CD4-positive, alpha-beta T cell treated with Interleukin-4 for 4 hours (primary cell): Measurements from ENCODE around the gene SSNA1.

Experiments used
- DNase-seq: peaks from one replicate; pipeline ENCODE4 v3.0.0-alpha.2; 2020

Gene SSNA1

GRCh38 chr9:137184881-137185660 is 3.4 kb upstream of the SSNA1 start:
- no peak for DNase-seq

DNA sequence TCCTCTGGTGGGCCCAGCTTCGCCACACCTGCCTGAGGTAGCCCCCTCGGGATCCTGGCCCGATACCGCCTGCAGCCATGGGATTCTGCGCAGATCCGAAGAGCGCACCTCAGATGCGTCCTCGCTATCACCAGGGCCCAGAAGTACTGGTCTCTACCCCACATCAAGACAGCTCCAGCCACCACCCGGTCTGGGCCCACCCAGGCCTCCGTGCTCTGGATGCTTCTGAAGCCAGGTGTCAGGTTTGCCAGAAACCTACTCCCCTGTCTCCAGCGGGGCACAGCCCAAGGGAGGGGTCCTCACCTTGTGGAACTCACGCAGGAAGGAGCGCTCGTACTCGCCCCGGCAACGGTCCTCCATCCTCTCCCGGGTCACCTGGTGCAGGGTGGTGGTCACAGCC is 2.6 kb upstream of the SSNA1 start:
- DNase-seq: no peak

GRCh38 chr9:137186385-137186784 is 2.1 kb upstream of the SSNA1 start:
- no peak for DNase-seq

GRCh38 chr9:137187386-137187785 is 1.1 kb upstream of the SSNA1 start:
- no peak for DNase-seq

DNA sequence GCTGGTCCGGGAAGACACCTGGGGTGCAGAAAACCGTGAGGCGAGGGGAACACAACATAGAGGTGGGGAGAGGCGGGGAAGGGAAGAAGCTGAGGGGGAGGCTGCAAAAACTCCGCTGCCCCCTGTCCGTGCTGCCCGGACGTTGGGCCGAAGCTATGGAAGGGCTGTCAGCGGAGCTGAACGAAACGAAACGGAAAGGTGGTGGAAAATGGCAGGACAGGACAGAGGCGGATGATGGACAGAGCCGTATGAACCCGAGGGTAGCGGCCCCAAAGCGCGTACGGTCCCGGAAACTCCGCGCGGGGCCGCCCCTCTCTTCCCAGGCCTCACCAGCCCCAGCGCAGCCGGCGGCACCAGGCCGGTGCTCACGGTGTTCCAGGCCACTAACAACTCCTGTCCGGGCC is 388 bp upstream of the SSNA1 start:
- DNase-seq: no peak

DNA sequence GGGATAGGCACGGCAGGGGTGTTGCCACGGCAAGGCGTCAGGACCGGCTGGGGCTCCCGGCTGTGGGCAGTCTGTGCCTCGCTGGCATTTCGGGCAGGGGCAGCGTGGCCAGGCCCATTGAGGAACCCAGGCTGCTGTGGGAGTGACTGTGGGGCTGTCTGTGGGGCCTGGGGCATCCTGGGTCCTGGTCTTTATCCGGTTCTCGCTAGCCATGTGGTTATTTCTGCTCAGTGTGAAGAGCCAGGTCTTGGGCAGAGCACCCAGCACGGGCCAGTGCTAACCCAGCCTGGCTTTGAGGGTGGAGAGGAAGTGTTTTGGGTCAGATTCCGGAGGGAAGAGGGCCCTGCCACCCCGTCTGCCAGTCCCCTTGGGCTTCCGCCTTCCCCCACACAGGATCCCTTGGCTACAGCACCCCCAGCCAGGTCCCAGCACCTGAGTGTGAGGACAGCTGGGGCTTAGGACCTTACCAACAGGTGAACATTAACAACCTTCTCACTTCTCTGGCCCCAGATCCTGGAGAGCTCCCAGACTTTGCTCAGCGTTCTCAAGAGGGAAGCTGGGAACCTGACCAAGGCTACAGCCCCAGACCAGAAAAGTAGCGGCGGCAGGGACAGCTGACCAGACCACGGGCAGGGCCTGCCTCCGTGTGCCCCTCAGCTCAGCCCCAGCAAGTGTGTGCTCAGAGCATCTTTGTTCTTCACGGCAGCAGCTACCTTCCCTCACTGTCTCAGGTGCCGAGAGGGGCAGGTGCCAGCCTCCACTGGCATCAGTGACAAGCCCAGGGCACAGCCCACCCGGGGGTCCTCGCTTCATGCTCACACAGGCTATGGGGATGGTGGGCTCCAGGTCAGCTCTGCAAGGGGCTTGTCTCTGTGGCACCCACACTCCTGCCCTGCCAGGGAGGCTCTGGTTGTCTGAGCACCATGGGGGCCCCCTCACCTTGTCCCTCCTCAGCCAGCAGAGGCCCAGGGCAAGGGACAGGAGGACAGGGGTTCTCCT is 1.1 kb downstream of the SSNA1 start:
- DNase-seq: no peak

- no peak for DNase-seq
These were observed 1.9 kb downstream of the SSNA1 start for GRCh38 chr9:137190315-137190856.

DNA sequence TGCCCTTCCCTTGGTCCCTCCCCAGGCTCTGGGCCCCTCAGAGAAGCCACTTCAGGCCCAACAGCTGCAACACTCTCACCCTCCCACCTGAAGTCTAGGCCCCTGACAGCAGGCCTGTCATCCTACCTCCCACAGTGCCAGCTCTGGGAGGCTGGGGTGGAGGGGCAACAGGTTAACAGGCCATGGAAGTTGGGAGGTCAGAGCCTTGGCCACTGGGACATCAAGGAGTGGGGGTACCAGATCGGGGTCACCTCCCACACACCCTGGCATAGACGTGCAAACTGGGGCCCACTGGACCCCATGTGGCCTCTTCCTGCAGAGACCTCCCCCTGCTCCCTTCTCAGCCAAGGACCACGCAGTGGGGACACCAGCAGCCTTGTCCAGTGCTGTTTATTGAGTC is 2.8 kb downstream of the SSNA1 start:
- DNase-seq: no peak

- DNase-seq: no peak
These were observed 3.4 kb downstream of the SSNA1 start for GRCh38 chr9:137191691-137192447.

DNA sequence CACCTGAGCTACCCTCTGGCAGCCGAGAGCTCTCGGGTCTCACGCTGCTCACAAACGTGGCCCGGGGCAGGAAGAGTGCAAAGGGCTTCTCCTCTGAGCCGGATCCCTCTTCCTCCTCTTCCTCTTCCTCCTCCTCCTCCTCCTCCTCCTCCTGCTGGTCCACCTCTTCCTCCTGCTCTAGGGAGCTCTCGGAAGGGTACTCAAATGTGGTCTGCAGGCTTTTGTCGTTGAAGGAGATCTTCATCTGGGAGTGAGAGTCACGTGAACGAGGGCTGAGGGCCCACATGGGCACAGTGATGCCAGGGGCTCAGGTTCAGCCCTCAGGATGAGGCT is 3.9 kb downstream of the SSNA1 start:
- no peak for DNase-seq

DNA sequence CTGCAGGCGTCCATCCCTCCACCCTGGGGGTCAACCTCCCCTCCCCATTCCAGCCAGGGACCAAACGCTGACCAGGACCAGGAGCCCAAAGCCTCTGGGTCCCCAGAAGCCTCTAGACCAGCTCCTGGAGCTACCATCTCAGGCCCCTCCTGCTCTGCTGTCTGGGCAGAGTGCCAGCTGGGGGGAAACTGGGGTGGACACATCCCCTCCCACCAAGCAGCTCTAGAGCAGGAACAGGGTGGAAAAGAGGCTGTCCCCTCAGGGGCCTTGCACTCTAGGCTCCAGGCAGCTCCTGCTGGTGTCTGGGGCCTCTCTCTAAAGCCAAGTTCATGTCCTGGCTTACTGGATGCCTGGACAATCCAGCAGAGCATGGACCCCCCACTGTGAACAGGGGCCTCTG is 4.4 kb downstream of the SSNA1 start:
- DNase-seq: no peak

GRCh38 chr9:137193771-137194170 is 5.3 kb downstream of the SSNA1 start:
- no peak for DNase-seq

DNA sequence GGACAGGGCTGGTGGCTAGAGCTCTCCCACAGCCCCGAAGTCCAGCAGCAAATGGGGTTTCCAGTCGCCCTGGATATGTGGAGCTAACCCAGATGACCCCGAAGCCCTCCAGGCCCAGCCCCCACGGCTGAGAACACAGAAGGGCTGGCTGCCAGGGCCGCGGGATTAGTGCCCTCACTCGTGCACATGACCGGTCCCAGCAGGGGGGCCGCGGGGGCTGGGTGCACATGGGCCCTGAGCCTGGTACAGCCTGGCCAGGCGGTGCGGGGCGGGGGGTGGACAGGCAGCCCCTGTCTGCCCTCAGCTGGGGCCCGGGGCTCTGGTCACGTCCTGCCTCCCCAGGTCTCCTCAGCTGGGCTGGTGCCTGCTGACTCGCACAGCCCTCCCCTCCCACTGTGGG is 5.9 kb downstream of the SSNA1 start:
- no peak for DNase-seq

GRCh38 chr9:137194909-137195308 is 6.4 kb downstream of the SSNA1 start:
- no peak for DNase-seq

- DNase-seq: no peak
These were observed 7.2 kb downstream of the SSNA1 start for GRCh38 chr9:137195525-137196220.

- no peak for DNase-seq
These were observed 9.8 kb downstream of the SSNA1 start for GRCh38 chr9:137198051-137198901.

DNA sequence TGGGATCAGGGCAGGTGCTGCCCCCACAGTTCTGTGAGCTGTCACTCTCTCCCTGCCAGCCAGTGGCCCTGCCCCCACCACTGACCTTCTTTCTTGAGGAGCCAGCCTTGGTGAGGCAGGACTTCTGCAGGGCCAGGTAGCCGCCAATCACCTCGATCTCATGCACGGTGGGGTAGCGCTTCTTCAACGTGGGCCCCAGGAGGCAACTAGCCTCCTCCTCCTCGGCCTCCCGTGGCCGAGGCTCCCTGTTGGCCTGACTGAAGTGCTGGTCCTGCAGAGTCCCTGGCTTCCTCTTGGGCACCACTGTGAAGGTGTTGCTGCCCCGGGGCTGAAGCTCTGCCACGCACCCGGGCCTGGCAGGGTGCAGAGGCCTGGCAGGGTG is 10.4 kb downstream of the SSNA1 start:
- DNase-seq: no peak

- no peak for DNase-seq
These were observed 11.1 kb downstream of the SSNA1 start for GRCh38 chr9:137199411-137200121.

DNA sequence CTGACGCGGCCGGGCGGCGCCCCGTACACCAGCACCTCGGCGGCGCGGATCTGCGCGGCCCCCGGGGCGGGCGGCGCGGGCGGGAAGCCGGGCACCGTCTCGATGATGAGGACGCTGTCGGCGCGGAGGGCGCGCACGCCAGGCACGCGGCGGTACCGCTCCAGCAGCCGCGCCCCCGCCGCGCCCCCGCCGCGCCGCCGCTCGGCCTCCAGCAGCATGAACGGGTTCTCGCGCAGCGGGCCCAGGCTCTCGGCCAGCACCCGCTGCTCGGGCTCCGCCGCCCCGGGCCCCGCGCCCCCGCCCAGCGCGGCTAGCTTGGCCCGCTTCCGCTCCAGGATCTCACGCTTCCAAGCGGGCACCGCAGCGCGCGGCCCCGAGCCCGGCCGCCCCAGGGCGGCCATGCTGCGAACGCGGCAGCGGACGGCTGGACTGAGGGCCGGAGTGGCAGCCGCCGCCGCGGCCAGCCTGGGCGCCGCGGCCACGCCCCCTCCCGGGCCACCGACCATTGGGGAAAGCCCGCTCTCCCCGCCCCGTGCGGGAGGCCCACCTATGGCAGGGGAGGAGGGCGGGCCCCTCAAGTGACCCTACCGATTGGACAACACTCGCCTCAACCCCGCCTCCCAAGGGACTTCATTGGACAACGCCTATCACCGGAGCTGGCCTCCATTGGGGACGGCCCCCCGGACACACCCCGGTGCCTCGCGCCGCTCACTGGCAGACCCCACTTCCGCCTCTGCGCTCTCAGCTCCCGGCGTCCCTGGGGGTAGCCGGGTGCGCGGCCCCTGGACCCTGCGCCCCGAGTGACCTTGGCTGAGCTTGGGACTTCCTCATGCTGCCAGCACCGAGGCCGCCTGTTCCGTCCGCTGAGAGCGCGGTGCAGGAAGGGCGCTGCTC is 12.1 kb downstream of the SSNA1 start, which contains the start of gene TPRN:
Gene TPRN, minus strand, starts transcription at position 431 of the 894 bp plus-strand sequence. Its CDS starts 30 bp downstream, at position 401.
- DNase-seq: peak; percentile 98
